Neural cell (in vitro differentiated cells): ENCODE data around the gene COX17. TPM values are rescaled to one million over a fixed set of nuclear protein-coding genes. Genes with fewer than 3 reads are reported as not detected.

ENCODE experiments used
- H2AFZ ChIP-seq: fragments of 200-600, 300-800 bp; sonication (generic), shearing (Covaris generic); 2 replicates; pipeline ENCODE4 v1.6.0; 2014; ENCODE audit warnings: low read depth, mild to moderate bottlenecking, antibody characterized with exemption, low read length, moderate library complexity
- H3F3A ChIP-seq: fragments of 200-600 bp; shearing (Covaris generic); 2 replicates; pipeline ENCODE4 v1.6.1; 2016; ENCODE audit warnings: mild to moderate bottlenecking, moderate library complexity, mixed read lengths, antibody characterized with exemption, low read length; ENCODE audit not compliant: insufficient read depth, poor library complexity, severe bottlenecking
- H3K27ac ChIP-seq: fragments of 200-600, 300-800 bp; sonication (generic), shearing (Covaris generic); 2 replicates; pipeline ENCODE4 v1.5.1; 2014; ENCODE audit warnings: mild to moderate bottlenecking, low read length, moderate library complexity
- H3K27me3 ChIP-seq: fragments of 300-800, 200-600 bp; sonication (generic), shearing (Covaris generic); 2 replicates; pipeline ENCODE4 v1.6.0; 2014; ENCODE audit warnings: mild to moderate bottlenecking, low read depth, low read length, moderate library complexity; ENCODE audit not compliant: insufficient read depth
- H3K36me3 ChIP-seq: fragments of 300-800, 200-600 bp; sonication (generic), shearing (Covaris generic); 2 replicates; pipeline ENCODE4 v1.5.1; 2014; ENCODE audit warnings: mild to moderate bottlenecking, antibody characterized with exemption, low read length, moderate library complexity; ENCODE audit not compliant: insufficient read depth
- H3K4me2 ChIP-seq: fragments of 300-800, 200-600 bp; sonication (generic), shearing (Covaris generic); 2 replicates; pipeline ENCODE4 v1.6.0; 2014; ENCODE audit warnings: mild to moderate bottlenecking, low read length
- H3K4me3 ChIP-seq: fragments of 300-800, 200-600 bp; sonication (generic), shearing (Covaris generic); 2 replicates; pipeline ENCODE4 v1.5.1; 2014; ENCODE audit warnings: mild to moderate bottlenecking, low read length, moderate library complexity
- H3K79me2 ChIP-seq: fragments of 200-600 bp; shearing (Covaris generic); replicated peaks from 2 replicates; pipeline ENCODE4 v1.6.0; 2014; ENCODE audit warnings: mild to moderate bottlenecking, low read length, moderate library complexity; ENCODE audit not compliant: insufficient read depth
- H3K9ac ChIP-seq: fragments of 300-800, 200-600 bp; sonication (generic), shearing (Covaris generic); 2 replicates; pipeline ENCODE4 v1.6.1; 2016; ENCODE audit warnings: mild to moderate bottlenecking, low read length, mixed read lengths
- H3K9me2 ChIP-seq: fragments of 200-600 bp; shearing (Covaris generic); 2 replicates; pipeline ENCODE4 v1.6.1; 2016; ENCODE audit warnings: mild to moderate bottlenecking, low read length, mixed read lengths; ENCODE audit not compliant: insufficient read depth
- H3K9me3 ChIP-seq: fragments of 200-600, 300-800 bp; sonication (generic), shearing (Covaris generic); 2 replicates; pipeline ENCODE4 v1.6.1; 2016; ENCODE audit warnings: mild to moderate bottlenecking, mixed run types, low read length, moderate library complexity, mixed read lengths
- H4K20me1 ChIP-seq: fragments of 200-600 bp; shearing (Covaris generic); 2 replicates; pipeline ENCODE4 v1.6.1; 2016; ENCODE audit warnings: mild to moderate bottlenecking, mixed run types; ENCODE audit not compliant: insufficient read depth
- EP300 ChIP-seq: fragments of 450-650 bp; conservative IDR thresholded peaks from 2 replicates; pipeline ENCODE4 v1.6.1; 2014; ENCODE audit warnings: antibody characterized with exemption, mild to moderate bottlenecking, moderate library complexity; ENCODE audit not compliant: poor library complexity, severe bottlenecking
- EZH2 ChIP-seq: fragments of 200-600, 300-800 bp; shearing (Covaris generic), sonication (generic); IDR thresholded peaks from 2 replicates; pipeline ENCODE4 v1.6.1; 2014; ENCODE audit warnings: antibody characterized with exemption, low read length, borderline replicate concordance, mild to moderate bottlenecking; ENCODE audit not compliant: insufficient read depth, poor library complexity, severe bottlenecking
- MXI1 ChIP-seq: fragments of 450-650 bp; conservative IDR thresholded peaks from 2 replicates; pipeline ENCODE4 v1.6.1; 2014; ENCODE audit warnings: antibody characterized with exemption, mild to moderate bottlenecking; ENCODE audit not compliant: poor library complexity, severe bottlenecking
- POLR2AphosphoS5 ChIP-seq: IDR thresholded peaks from 2 replicates; pipeline ENCODE4 v1.6.1; 2012
- RAD21 ChIP-seq: fragments of 450-650 bp; conservative IDR thresholded peaks from 2 replicates; pipeline ENCODE4 v1.6.1; 2014; ENCODE audit warnings: antibody characterized with exemption, mild to moderate bottlenecking, moderate library complexity
- SMC3 ChIP-seq: fragments of 450-650 bp; conservative IDR thresholded peaks from 2 replicates; pipeline ENCODE4 v1.6.1; 2014; ENCODE audit warnings: antibody characterized with exemption, mild to moderate bottlenecking, moderate library complexity; ENCODE audit not compliant: poor library complexity
- TAF1 ChIP-seq: IDR thresholded peaks from 2 replicates; pipeline ENCODE4 v1.6.1; 2012; ENCODE audit warnings: low read depth
- polyA plus RNA-seq: library from polyadenylated mRNA; depleted of rRNA; stranded (reverse); fragments of >200 nt; gene quantifications from 2 replicates; pipeline ENCODE4 v1.2.3, GENCODE V29; 2014
- TF ChIP-seq, protein P1 (sequence below): IDR thresholded peaks from 2 replicates; pipeline ENCODE4 v1.6.1; 2012; ENCODE audit warnings: borderline replicate concordance
- TF ChIP-seq, protein P2 (sequence below): fragments of 450-650 bp; IDR thresholded peaks from 2 replicates; pipeline ENCODE4 v1.5.1; 2014; ENCODE audit warnings: antibody characterized with exemption, mild to moderate bottlenecking, moderate library complexity; ENCODE audit not compliant: poor library complexity, severe bottlenecking

Gene COX17
- polyA plus RNA-seq, 1 donor from 2014 or later = 49.4 TPM

DNA sequence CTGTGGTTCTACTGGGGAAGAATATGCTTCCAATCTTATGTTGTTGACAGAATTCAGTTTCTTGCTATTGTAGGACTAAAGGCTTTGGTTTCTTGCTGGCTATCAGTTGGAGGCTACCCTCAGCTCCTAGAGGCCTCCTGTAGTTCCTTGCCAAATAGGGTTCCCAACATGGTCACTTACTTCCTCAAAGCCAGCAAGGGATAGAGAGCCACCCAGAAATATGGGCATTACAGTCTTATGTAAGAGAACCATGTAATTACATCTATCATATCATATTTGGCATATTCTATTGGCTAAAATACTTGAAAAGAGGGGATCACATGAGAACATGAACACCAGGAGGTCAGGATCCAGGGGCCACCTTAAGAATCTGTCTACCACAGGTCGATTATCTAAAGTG is 6.2 kb upstream of the COX17 start:
- H3K9me3 ChIP-seq = no peaks in the 10 kb centered on the region
- no peak for TF ChIP-seq MXI1
- TF ChIP-seq, protein P1, sequence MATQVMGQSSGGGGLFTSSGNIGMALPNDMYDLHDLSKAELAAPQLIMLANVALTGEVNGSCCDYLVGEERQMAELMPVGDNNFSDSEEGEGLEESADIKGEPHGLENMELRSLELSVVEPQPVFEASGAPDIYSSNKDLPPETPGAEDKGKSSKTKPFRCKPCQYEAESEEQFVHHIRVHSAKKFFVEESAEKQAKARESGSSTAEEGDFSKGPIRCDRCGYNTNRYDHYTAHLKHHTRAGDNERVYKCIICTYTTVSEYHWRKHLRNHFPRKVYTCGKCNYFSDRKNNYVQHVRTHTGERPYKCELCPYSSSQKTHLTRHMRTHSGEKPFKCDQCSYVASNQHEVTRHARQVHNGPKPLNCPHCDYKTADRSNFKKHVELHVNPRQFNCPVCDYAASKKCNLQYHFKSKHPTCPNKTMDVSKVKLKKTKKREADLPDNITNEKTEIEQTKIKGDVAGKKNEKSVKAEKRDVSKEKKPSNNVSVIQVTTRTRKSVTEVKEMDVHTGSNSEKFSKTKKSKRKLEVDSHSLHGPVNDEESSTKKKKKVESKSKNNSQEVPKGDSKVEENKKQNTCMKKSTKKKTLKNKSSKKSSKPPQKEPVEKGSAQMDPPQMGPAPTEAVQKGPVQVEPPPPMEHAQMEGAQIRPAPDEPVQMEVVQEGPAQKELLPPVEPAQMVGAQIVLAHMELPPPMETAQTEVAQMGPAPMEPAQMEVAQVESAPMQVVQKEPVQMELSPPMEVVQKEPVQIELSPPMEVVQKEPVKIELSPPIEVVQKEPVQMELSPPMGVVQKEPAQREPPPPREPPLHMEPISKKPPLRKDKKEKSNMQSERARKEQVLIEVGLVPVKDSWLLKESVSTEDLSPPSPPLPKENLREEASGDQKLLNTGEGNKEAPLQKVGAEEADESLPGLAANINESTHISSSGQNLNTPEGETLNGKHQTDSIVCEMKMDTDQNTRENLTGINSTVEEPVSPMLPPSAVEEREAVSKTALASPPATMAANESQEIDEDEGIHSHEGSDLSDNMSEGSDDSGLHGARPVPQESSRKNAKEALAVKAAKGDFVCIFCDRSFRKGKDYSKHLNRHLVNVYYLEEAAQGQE = no peak
- TF ChIP-seq, protein P2, sequence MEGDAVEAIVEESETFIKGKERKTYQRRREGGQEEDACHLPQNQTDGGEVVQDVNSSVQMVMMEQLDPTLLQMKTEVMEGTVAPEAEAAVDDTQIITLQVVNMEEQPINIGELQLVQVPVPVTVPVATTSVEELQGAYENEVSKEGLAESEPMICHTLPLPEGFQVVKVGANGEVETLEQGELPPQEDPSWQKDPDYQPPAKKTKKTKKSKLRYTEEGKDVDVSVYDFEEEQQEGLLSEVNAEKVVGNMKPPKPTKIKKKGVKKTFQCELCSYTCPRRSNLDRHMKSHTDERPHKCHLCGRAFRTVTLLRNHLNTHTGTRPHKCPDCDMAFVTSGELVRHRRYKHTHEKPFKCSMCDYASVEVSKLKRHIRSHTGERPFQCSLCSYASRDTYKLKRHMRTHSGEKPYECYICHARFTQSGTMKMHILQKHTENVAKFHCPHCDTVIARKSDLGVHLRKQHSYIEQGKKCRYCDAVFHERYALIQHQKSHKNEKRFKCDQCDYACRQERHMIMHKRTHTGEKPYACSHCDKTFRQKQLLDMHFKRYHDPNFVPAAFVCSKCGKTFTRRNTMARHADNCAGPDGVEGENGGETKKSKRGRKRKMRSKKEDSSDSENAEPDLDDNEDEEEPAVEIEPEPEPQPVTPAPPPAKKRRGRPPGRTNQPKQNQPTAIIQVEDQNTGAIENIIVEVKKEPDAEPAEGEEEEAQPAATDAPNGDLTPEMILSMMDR = no peak
- no peak for TF ChIP-seq SMC3
- TF ChIP-seq RAD21 = no peak
- no peak for TF ChIP-seq EP300
- TF ChIP-seq POLR2AphosphoS5 = no peak
- no peak for TF ChIP-seq TAF1
- TF ChIP-seq EZH2 = no peak
- H3K79me2 ChIP-seq = no peaks in the 10 kb centered on the region
- no peaks in the 10 kb centered on the region for H4K20me1 ChIP-seq
- no peaks in the 10 kb centered on the region for H3F3A ChIP-seq
- H3K27me3 ChIP-seq = no peaks in the 10 kb centered on the region
- H3K27ac ChIP-seq = no peak overlapping the region
- H3K36me3 ChIP-seq = no peaks in the 10 kb centered on the region
- H2AFZ ChIP-seq = no peak overlapping the region
- no peak overlapping the region for H3K4me3 ChIP-seq
- H3K9ac ChIP-seq = no peak overlapping the region
- no peaks in the 10 kb centered on the region for H3K9me2 ChIP-seq
- no peak overlapping the region for H3K4me2 ChIP-seq

DNA sequence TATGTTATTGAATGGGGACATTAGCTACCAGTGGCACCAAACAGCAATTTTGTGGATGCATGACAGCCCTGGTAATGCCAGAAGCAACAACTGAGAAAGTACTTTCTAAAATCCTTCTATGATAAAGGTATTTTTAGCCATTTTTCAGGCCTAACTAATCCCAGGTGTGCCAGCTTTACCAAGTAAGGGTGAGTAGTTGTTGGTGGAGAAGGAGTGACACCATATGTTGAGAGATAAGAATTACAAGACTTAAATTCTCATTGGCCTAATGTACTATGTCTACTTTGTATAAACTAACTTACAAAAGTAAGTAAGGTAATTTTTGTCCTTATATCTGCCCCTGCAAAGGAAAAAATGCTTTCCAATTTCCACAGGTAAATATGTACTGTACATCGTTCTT is 4.1 kb upstream of the COX17 start:
- no peaks in the 10 kb centered on the region for H4K20me1 ChIP-seq
- H3K4me3 ChIP-seq = no peak overlapping the region
- TF ChIP-seq RAD21 (peak; percentile 74), SMC3 (peak; percentile 59), MXI1 (no peak)
- TF ChIP-seq, protein P2 = peak; percentile 71
- no peak overlapping the region for H3K9ac ChIP-seq
- no peak overlapping the region for H3K4me2 ChIP-seq
- H3K27ac ChIP-seq = no peak overlapping the region
- no peaks in the 10 kb centered on the region for H3K27me3 ChIP-seq
- H3K9me2 ChIP-seq = no peaks in the 10 kb centered on the region
- no peak overlapping the region for H2AFZ ChIP-seq
- peaks cover 5% of the 10 kb centered on the region for H3K79me2 ChIP-seq
- no peaks in the 10 kb centered on the region for H3F3A ChIP-seq
- no peaks in the 10 kb centered on the region for H3K36me3 ChIP-seq
- no peaks in the 10 kb centered on the region for H3K9me3 ChIP-seq
